SU-DHL-6 (cell line): Measurements from ENCODE around the gene KLHL29.

Source experiments
- CTCF ChIP-seq: fragments of 200-600 bp; sonication (generic); IDR thresholded peaks from one replicate; pipeline ENCODE4 v1.5.1; 2017; ENCODE audit warnings: antibody characterized with exemption, mild to moderate bottlenecking, low read length, moderate library complexity; ENCODE audit not compliant: insufficient read depth, poor library complexity, severe bottlenecking
- EZH2phosphoT487 ChIP-seq: fragments of 200-600 bp; sonication (generic), shearing (Covaris generic); conservative IDR thresholded peaks from 2 replicates; pipeline ENCODE4 v1.6.1; 2018; ENCODE audit warnings: mild to moderate bottlenecking, antibody characterized with exemption, low read length, moderate library complexity, mixed read lengths

GRCh38 chr2:23568211-23568610 is 183.2 kb downstream of the KLHL29 start:
- no peak for TF ChIP-seq CTCF
- TF ChIP-seq EZH2phosphoT487 = no peak
